Ramos (cell line): ENCODE results near the gene NARS2.
"Not testable (repeated sequence)": the region's sequence is repeated elsewhere in the genome, so short reads cannot be mapped to it uniquely, and the experiment has no call there.

Experiments
- in situ Hi-C: fragments of 300-500 bp; cut with MboI; formaldehyde crosslinking; loops from one replicate; pipeline ENCODE4 v1.14.3; 2022; ENCODE audit warnings: low sequenced_read_pairs; ENCODE audit not compliant: unreplicated experiment

The NARS2 gene

GRCh38 chr11:78583889-78584288, 9.2 kb upstream of the NARS2 start:
- in situ Hi-C loops, result no loop called here

- in situ Hi-C loops, result no loop called here
Observed at GRCh38 chr11:78577495-78577894, 2.8 kb upstream of the NARS2 start.

- in situ Hi-C loops, result no loop called here
Observed at GRCh38 chr11:78576549-78577097, 2.0 kb upstream of the NARS2 start.

GRCh38 chr11:78575478-78575877, 814 bp upstream of the NARS2 start:
- in situ Hi-C loops, result no loop called here

- in situ Hi-C loops, result no loop called here
Observed at GRCh38 chr11:78573681-78574080, 983 bp downstream of the NARS2 start.

- in situ Hi-C loops, result no loop called here
Observed at GRCh38 chr11:78573271-78573670, 1.4 kb downstream of the NARS2 start.

GRCh38 chr11:78572394-78572793, 2.3 kb downstream of the NARS2 start:
- in situ Hi-C loops, result no loop called here

GRCh38 chr11:78570031-78570430, 4.6 kb downstream of the NARS2 start:
- in situ Hi-C loops, result no loop called here

- in situ Hi-C loops, result loop anchor here (10.0 kb wide), 2 partner anchors 152 to 342 kb away; partner anchors contain the start of gene GAB2
Observed at GRCh38 chr11:78567209-78567608, 7.5 kb downstream of the NARS2 start.

GRCh38 chr11:78564490-78565467, 9.9 kb downstream of the NARS2 start:
- in situ Hi-C loops, result loop anchor here (10.0 kb wide), 2 partner anchors 150 to 340 kb away; partner anchors contain the start of gene GAB2

- in situ Hi-C loops, result loop anchor here (10.0 kb wide), 2 partner anchors 149 to 339 kb away; partner anchors contain the start of gene GAB2
Observed at GRCh38 chr11:78564037-78564436, 10.6 kb downstream of the NARS2 start.

GRCh38 chr11:78563090-78563489, 11.6 kb downstream of the NARS2 start:
- in situ Hi-C loops, result loop anchor here (10.0 kb wide), 2 partner anchors 148 to 338 kb away; partner anchors contain the start of gene GAB2

GRCh38 chr11:78562398-78562797, 12.3 kb downstream of the NARS2 start:
- in situ Hi-C loops, result loop anchor here (10.0 kb wide), 2 partner anchors 148 to 338 kb away; partner anchors contain the start of gene GAB2

GRCh38 chr11:78560826-78561484, 13.7 kb downstream of the NARS2 start:
- in situ Hi-C loops, result loop anchor here (10.0 kb wide), 2 partner anchors 146 to 336 kb away; partner anchors contain the start of gene GAB2

GRCh38 chr11:78560153-78560552, 14.5 kb downstream of the NARS2 start:
- in situ Hi-C loops, result loop anchor here (10.0 kb wide), 2 partner anchors 145 to 335 kb away; partner anchors contain the start of gene GAB2

- in situ Hi-C loops, result no loop called here
Observed at GRCh38 chr11:78557236-78557635, 17.4 kb downstream of the NARS2 start.

- in situ Hi-C loops, result no loop called here
Observed at GRCh38 chr11:78555592-78555991, 19.1 kb downstream of the NARS2 start.

GRCh38 chr11:78552881-78553280, 21.8 kb downstream of the NARS2 start:
- in situ Hi-C loops, result no loop called here

GRCh38 chr11:78552139-78552538, 22.5 kb downstream of the NARS2 start:
- in situ Hi-C loops, result not testable (repeated sequence)

- in situ Hi-C loops, result no loop called here
Observed at GRCh38 chr11:78551066-78551465, 23.6 kb downstream of the NARS2 start.
